ENCODE data around the gene CCDC93. TPM values are rescaled to one million over a fixed set of nuclear protein-coding genes. Genes with fewer than 3 reads are reported as not detected.

CCDC93 gene
- total and polyA plus RNA-seq, 10 of the 15 experiments (the other 5 are each of a cell fraction or from before 2014, with no cell fraction given): 3.6 to 27.2 (median 13.5) TPM

- no peak for DNase-seq (ENCODE audit: low read depth, low spot score)
- H3K4me1 ChIP-seq (ENCODE audit: control insufficient read depth, insufficient read depth, low read length): peaks cover 7% of the 10 kb centered on the region; the same call in 1 of the 2 replicates
- no peaks in the 10 kb centered on the region for H3K79me2 ChIP-seq (ENCODE audit: control insufficient read depth, insufficient read depth, low read length)
- no peaks in the 10 kb centered on the region for H3K36me3 ChIP-seq (ENCODE audit: control insufficient read depth in 2 of 2, insufficient read depth in 2 of 2, low read length in 1 of 2)
- no peaks in the 10 kb centered on the region for H3K9me3 ChIP-seq (replicated peaks; ENCODE audit: control insufficient read depth, insufficient read depth, low read length)
- no peak overlapping the region for H3K9ac ChIP-seq (ENCODE audit: control insufficient read depth, insufficient read depth, low read length)
- CTCF ChIA-PET: interaction anchor here (1.0 to 13.2 kb wide), 8 partner anchors 13 to 234 kb away, joined by 3 to 626 read pairs (median 22); partner anchors contain the start of gene DDX18
- H3K27me3 ChIP-seq (replicated peaks in 1 of 2; ENCODE audit: control insufficient read depth in 2 of 2, insufficient read depth in 2 of 2, low read length in 1 of 2): peaks cover 0 to 5% of the 10 kb centered on the region in 2 experiments; a peak in 2 of 4 replicates
- no peak for FAIRE-seq
- H3K4me3 ChIP-seq: no peak overlapping the region
- H2AFZ ChIP-seq (ENCODE audit: control insufficient read depth, low read depth, low read length): no peak overlapping the region
- POLR2A ChIA-PET: interaction anchor here (1.7 kb wide), 2 partner anchors 10 to 12 kb away, joined by 5 to 7 read pairs; no protein-coding TSS in a partner anchor
- in situ Hi-C loops (cut with MboI) (loop anchor here (25.0 kb wide), 1 partner anchor 814 kb away; no protein-coding TSS in a partner anchor), intact Hi-C loops (cut with micrococcal nuclease; ENCODE audit: unreplicated experiment) (loop anchor here (5.0 kb wide), 4 partner anchors 99 to 809 kb away; no protein-coding TSS in a partner anchor)
- H4K20me1 ChIP-seq (ENCODE audit: control insufficient read depth, insufficient read depth): no peaks in the 10 kb centered on the region
- ATAC-seq: no peak
- H3K27ac ChIP-seq (ENCODE audit: control insufficient read depth, insufficient read depth): no peak overlapping the region
- BruUV-seq (replicated peaks): no TSS peak
- no peak overlapping the region for H3K4me2 ChIP-seq (ENCODE audit: control insufficient read depth, insufficient read depth)
- SMC1A ChIA-PET (ENCODE audit: uncharacterized antibody, unreplicated experiment): interaction anchor here (1.2 to 7.9 kb wide), 8 partner anchors 12 to 220 kb away, joined by 4 to 358 read pairs (median 26); partner anchors contain the start of gene INSIG2
- WGBS (ENCODE audit: insufficient coverage, insufficient replicate concordance, low lambda C conversion rate, missing lambda C conversion rate): 83% methylated on average over 3 of the region's 3 CpGs
- RAD21 ChIA-PET (ENCODE audit: unreplicated experiment): interaction anchor here (1.3 to 8.6 kb wide), 6 partner anchors 14 to 128 kb away, joined by 3 to 266 read pairs (median 7); partner anchors contain the start of gene INSIG2
- TF ChIP-seq, protein P1, sequence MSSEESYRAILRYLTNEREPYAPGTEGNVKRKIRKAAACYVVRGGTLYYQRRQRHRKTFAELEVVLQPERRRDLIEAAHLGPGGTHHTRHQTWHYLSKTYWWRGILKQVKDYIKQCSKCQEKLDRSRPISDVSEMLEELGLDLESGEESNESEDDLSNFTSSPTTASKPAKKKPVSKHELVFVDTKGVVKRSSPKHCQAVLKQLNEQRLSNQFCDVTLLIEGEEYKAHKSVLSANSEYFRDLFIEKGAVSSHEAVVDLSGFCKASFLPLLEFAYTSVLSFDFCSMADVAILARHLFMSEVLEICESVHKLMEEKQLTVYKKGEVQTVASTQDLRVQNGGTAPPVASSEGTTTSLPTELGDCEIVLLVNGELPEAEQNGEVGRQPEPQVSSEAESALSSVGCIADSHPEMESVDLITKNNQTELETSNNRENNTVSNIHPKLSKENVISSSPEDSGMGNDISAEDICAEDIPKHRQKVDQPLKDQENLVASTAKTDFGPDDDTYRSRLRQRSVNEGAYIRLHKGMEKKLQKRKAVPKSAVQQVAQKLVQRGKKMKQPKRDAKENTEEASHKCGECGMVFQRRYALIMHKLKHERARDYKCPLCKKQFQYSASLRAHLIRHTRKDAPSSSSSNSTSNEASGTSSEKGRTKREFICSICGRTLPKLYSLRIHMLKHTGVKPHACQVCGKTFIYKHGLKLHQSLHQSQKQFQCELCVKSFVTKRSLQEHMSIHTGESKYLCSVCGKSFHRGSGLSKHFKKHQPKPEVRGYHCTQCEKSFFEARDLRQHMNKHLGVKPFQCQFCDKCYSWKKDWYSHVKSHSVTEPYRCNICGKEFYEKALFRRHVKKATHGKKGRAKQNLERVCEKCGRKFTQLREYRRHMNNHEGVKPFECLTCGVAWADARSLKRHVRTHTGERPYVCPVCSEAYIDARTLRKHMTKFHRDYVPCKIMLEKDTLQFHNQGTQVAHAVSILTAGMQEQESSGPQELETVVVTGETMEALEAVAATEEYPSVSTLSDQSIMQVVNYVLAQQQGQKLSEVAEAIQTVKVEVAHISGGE (CRISPR knock-in tag; IDR thresholded peaks at IDR 0.05): no peak
- no peak for TF ChIP-seq BMI1 (IDR thresholded peaks at IDR 0.05; ENCODE audit: borderline replicate concordance)
- TF ChIP-seq POLR2AphosphoS5 (IDR thresholded peaks at IDR 0.05; ENCODE audit: low read length): no peak
- TF ChIP-seq, protein P2, sequence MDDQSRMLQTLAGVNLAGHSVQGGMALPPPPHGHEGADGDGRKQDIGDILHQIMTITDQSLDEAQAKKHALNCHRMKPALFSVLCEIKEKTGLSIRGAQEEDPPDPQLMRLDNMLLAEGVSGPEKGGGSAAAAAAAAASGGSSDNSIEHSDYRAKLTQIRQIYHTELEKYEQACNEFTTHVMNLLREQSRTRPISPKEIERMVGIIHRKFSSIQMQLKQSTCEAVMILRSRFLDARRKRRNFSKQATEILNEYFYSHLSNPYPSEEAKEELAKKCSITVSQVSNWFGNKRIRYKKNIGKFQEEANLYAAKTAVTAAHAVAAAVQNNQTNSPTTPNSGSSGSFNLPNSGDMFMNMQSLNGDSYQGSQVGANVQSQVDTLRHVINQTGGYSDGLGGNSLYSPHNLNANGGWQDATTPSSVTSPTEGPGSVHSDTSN (IDR thresholded peaks at IDR 0.05; ENCODE audit: insufficient replicate concordance, low read depth, low read length): no peak
- TF ChIP-seq EZH2 (IDR thresholded peaks at IDR 0.05; ENCODE audit: borderline replicate concordance, control insufficient read depth, low read depth, low read length): no peak
- TF ChIP-seq HDGF (IDR thresholded peaks at IDR 0.05): no peak
- TF ChIP-seq ZBTB40 (IDR thresholded peaks at IDR 0.05; ENCODE audit: borderline replicate concordance): no peak
- no peak for TF ChIP-seq MYB (IDR thresholded peaks at IDR 0.05; ENCODE audit: borderline replicate concordance, low read depth, low read length)
- TF ChIP-seq, protein P3, sequence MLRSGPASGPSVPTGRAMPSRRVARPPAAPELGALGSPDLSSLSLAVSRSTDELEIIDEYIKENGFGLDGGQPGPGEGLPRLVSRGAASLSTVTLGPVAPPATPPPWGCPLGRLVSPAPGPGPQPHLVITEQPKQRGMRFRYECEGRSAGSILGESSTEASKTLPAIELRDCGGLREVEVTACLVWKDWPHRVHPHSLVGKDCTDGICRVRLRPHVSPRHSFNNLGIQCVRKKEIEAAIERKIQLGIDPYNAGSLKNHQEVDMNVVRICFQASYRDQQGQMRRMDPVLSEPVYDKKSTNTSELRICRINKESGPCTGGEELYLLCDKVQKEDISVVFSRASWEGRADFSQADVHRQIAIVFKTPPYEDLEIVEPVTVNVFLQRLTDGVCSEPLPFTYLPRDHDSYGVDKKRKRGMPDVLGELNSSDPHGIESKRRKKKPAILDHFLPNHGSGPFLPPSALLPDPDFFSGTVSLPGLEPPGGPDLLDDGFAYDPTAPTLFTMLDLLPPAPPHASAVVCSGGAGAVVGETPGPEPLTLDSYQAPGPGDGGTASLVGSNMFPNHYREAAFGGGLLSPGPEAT (IDR thresholded peaks at IDR 0.05; ENCODE audit: low read depth): no peak
- no peak for TF ChIP-seq NFXL1 (IDR thresholded peaks at IDR 0.05; ENCODE audit: borderline replicate concordance)
- no peak for TF ChIP-seq STAT1 (conservative IDR thresholded peaks at IDR 0.05)
- no peak for TF ChIP-seq JUND (IDR thresholded peaks at IDR 0.05; ENCODE audit: low read depth, low read length)
These were observed 34.5 kb upstream of the CCDC93 start for GRCh38 chr2:118048401-118048800.

Data from GM12878 (cell line).